ENCODE measurements around the gene PCK1.
A peak's percentile ranks its signal among the peaks of the same experiment; 100 is the strongest.
"Not testable (repeated sequence)": the region's sequence is repeated elsewhere in the genome, so short reads cannot be mapped to it uniquely, and the experiment has no call there.

PCK1 gene

GRCh38 chr20:57560554-57561355 lies at the start of gene PCK1:
TSS of gene PCK1 (plus strand) at chr20:57561110. CDS start at chr20:57561412, 302 bp downstream.
- no peak within 1 kb of the TSS for H3K27ac ChIP-seq
- TF ChIP-seq ZFX (IDR thresholded peaks at IDR 0.05; ENCODE audit: borderline replicate concordance) (no peak), CTCF (IDR thresholded peaks at IDR 0.05) (no peak)

- not testable (repeated sequence) for H3K27ac ChIP-seq
These were observed 49.2 kb upstream of the PCK1 start for GRCh38 chr20:57511709-57512108.

- TF ChIP-seq ZFX (IDR thresholded peaks at IDR 0.05; ENCODE audit: borderline replicate concordance), result no peak
- TF ChIP-seq CTCF (IDR thresholded peaks at IDR 0.05), result no peak
- H3K27ac ChIP-seq, result no peak overlapping the region
These were observed 48.5 kb upstream of the PCK1 start for GRCh38 chr20:57512432-57512831.

- TF ChIP-seq ZFX (IDR thresholded peaks at IDR 0.05; ENCODE audit: borderline replicate concordance) (no peak), CTCF (IDR thresholded peaks at IDR 0.05) (no peak)
- H3K27ac ChIP-seq, result no peak overlapping the region
These were observed 47.7 kb upstream of the PCK1 start for GRCh38 chr20:57513199-57513598.

- TF ChIP-seq ZFX (IDR thresholded peaks at IDR 0.05; ENCODE audit: borderline replicate concordance) (no peak), CTCF (IDR thresholded peaks at IDR 0.05) (peak; percentile 83)
- H3K27ac ChIP-seq, result no peak overlapping the region
These were observed 46.6 kb upstream of the PCK1 start for GRCh38 chr20:57514273-57514751.

- H3K27ac ChIP-seq, result no peak overlapping the region
- no peak for TF ChIP-seq CTCF (IDR thresholded peaks at IDR 0.05)
- TF ChIP-seq ZFX (IDR thresholded peaks at IDR 0.05; ENCODE audit: borderline replicate concordance), result no peak
These were observed 43.0 kb upstream of the PCK1 start for GRCh38 chr20:57517904-57518303.

- TF ChIP-seq CTCF (IDR thresholded peaks at IDR 0.05), result no peak
- TF ChIP-seq ZFX (IDR thresholded peaks at IDR 0.05; ENCODE audit: borderline replicate concordance), result no peak
- no peak overlapping the region for H3K27ac ChIP-seq
These were observed 38.4 kb upstream of the PCK1 start for GRCh38 chr20:57522380-57523140.
